Osteoblast (primary cell): ENCODE results near the gene GRAMD1B. TPM values are rescaled to one million over a fixed set of nuclear protein-coding genes. Genes with fewer than 3 reads are reported as not detected.

ENCODE experiments used
- DNase-seq: peaks from one replicate; pipeline ENCODE4 v3.0.0; 2011; ENCODE audit warnings: low spot score, mixed read lengths; ENCODE audit not compliant: insufficient read length; ENCODE audit errors: missing footprints
- H2AFZ ChIP-seq: 2 replicates; pipeline ENCODE4 v1.6.0; 2011; ENCODE audit warnings: mild to moderate bottlenecking, low read length
- H3K27ac ChIP-seq: 2 replicates; pipeline ENCODE4 v1.5.1; 2011; ENCODE audit warnings: mild to moderate bottlenecking, low read depth, low read length, moderate library complexity
- H3K27me3 ChIP-seq: 2 replicates; pipeline ENCODE4 v1.6.0; 2012; ENCODE audit warnings: mild to moderate bottlenecking, control low read depth, inconsistent platforms, low read length, moderate library complexity; ENCODE audit not compliant: insufficient read depth
- H3K36me3 ChIP-seq: 2 replicates; pipeline ENCODE4 v1.5.1; 2011; ENCODE audit warnings: mild to moderate bottlenecking, low read length, control low read depth, moderate library complexity; ENCODE audit not compliant: insufficient read depth
- H3K4me1 ChIP-seq: 2 replicates; pipeline ENCODE4 v1.5.1; 2011; ENCODE audit warnings: mild to moderate bottlenecking, low read length, control low read depth, moderate library complexity; ENCODE audit not compliant: insufficient read depth
- H3K4me2 ChIP-seq: 2 replicates; pipeline ENCODE4 v1.6.0; 2011; ENCODE audit warnings: mild to moderate bottlenecking, low read length; ENCODE audit not compliant: insufficient read depth
- H3K4me3 ChIP-seq: fragments of 200-600 bp; sonication (generic); 3 replicates; pipeline ENCODE4 v1.5.1; 2012; ENCODE audit warnings: mild to moderate bottlenecking, low read length, inconsistent platforms; ENCODE audit not compliant: insufficient read depth
- H3K79me2 ChIP-seq: 2 replicates; pipeline ENCODE4 v1.6.0; 2012; ENCODE audit warnings: mild to moderate bottlenecking, low read length, control low read depth, inconsistent platforms; ENCODE audit not compliant: insufficient read depth
- H3K9me3 ChIP-seq: 2 replicates; pipeline ENCODE4 v1.5.1; 2011; ENCODE audit warnings: low read depth, low read length, control low read depth
- H4K20me1 ChIP-seq: 2 replicates; pipeline ENCODE4 v1.6.0; 2012; ENCODE audit warnings: mild to moderate bottlenecking, low read length, control low read depth; ENCODE audit not compliant: insufficient read depth
- CTCF ChIP-seq: IDR thresholded peaks from 2 replicates; pipeline ENCODE4 v1.5.1; 2011; ENCODE audit warnings: mild to moderate bottlenecking, low read depth, low read length, moderate library complexity; ENCODE audit errors: extremely low read depth
- total RNA-seq: library from RNA; depleted of rRNA; stranded (reverse); fragments of >200 nt; gene quantifications from 2 replicates; pipeline ENCODE4 v1.2.3, GENCODE V29; 2012

Gene GRAMD1B
- total RNA-seq, 1 donor: 15.2 TPM

DNA sequence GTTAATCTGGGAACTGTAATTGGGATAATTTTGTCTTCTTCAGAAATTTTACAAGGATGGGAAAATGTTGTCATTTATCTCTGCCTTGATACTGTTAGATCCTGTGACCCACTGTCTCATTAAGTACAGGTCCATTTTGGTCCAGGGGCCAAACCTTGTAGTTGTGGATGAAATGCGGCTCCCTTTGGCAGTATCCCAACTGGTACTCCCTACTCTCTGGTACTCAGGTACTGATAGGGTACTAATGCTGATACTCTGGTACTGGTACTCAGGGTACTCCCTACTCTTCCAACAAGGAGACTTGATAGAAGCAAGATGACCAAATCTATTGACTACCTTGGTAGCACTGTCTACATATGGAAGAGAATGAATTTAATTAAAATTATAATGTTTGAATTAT is 97.9 kb downstream of the GRAMD1B start:
- Histone ChIP-seq H3K4me3 (no peak overlapping the region), H4K20me1 (peaks cover 36% of the 10 kb centered on the region), H3K79me2 (peaks cover 74% of the 10 kb centered on the region), H3K36me3 (no peaks in the 10 kb centered on the region), H3K27ac (no peak overlapping the region), H2AFZ (no peak overlapping the region), H3K4me2 (no peak overlapping the region), H3K4me1 (peaks cover 6% of the 10 kb centered on the region), H3K9me3 (no peaks in the 10 kb centered on the region), H3K27me3 (no peaks in the 10 kb centered on the region)
- DNase-seq: no peak
- no peak for TF ChIP-seq CTCF

- no peaks in the 10 kb centered on the region for H3K36me3 ChIP-seq
- peaks cover 69% of the 10 kb centered on the region for H3K79me2 ChIP-seq
- no peak overlapping the region for H3K4me3 ChIP-seq
- H3K9me3 ChIP-seq: no peaks in the 10 kb centered on the region
- no peak overlapping the region for H2AFZ ChIP-seq
- H3K4me2 ChIP-seq: no peak overlapping the region
- no peak overlapping the region for H3K27ac ChIP-seq
- DNase-seq: no peak
- no peaks in the 10 kb centered on the region for H3K27me3 ChIP-seq
- TF ChIP-seq CTCF: no peak
- H3K4me1 ChIP-seq: no peaks in the 10 kb centered on the region
- H4K20me1 ChIP-seq: peaks cover 38% of the 10 kb centered on the region
Observed at GRCh38 chr11:123531325-123531724, 101.3 kb downstream of the GRAMD1B start.

- no peak for TF ChIP-seq CTCF
- Histone ChIP-seq H3K36me3 (no peaks in the 10 kb centered on the region), H3K79me2 (peaks cover 68% of the 10 kb centered on the region), H3K27ac (no peak overlapping the region), H3K4me1 (no peaks in the 10 kb centered on the region), H2AFZ (no peak overlapping the region), H3K4me3 (no peak overlapping the region), H3K9me3 (no peaks in the 10 kb centered on the region), H3K27me3 (no peaks in the 10 kb centered on the region), H4K20me1 (peaks cover 36% of the 10 kb centered on the region), H3K4me2 (no peak overlapping the region)
- no peak for DNase-seq
Observed at GRCh38 chr11:123532131-123532530, 102.1 kb downstream of the GRAMD1B start.

- no peaks in the 10 kb centered on the region for H3K9me3 ChIP-seq
- H3K27ac ChIP-seq: no peak overlapping the region
- H3K79me2 ChIP-seq: peaks cover 65% of the 10 kb centered on the region
- H3K4me1 ChIP-seq: no peaks in the 10 kb centered on the region
- TF ChIP-seq CTCF: no peak
- H3K36me3 ChIP-seq: no peaks in the 10 kb centered on the region
- H3K4me2 ChIP-seq: no peak overlapping the region
- peaks cover 36% of the 10 kb centered on the region for H4K20me1 ChIP-seq
- H2AFZ ChIP-seq: no peak overlapping the region
- no peak overlapping the region for H3K4me3 ChIP-seq
- DNase-seq: no peak
- H3K27me3 ChIP-seq: no peaks in the 10 kb centered on the region
Observed at GRCh38 chr11:123535401-123535800, 105.3 kb downstream of the GRAMD1B start.
